ENCODE results near the gene SPINK4.

SPINK4 gene

GRCh38 chr9:33229359-33230114, 10.4 kb upstream of the SPINK4 start:
- no peak for DNase-seq

DNA sequence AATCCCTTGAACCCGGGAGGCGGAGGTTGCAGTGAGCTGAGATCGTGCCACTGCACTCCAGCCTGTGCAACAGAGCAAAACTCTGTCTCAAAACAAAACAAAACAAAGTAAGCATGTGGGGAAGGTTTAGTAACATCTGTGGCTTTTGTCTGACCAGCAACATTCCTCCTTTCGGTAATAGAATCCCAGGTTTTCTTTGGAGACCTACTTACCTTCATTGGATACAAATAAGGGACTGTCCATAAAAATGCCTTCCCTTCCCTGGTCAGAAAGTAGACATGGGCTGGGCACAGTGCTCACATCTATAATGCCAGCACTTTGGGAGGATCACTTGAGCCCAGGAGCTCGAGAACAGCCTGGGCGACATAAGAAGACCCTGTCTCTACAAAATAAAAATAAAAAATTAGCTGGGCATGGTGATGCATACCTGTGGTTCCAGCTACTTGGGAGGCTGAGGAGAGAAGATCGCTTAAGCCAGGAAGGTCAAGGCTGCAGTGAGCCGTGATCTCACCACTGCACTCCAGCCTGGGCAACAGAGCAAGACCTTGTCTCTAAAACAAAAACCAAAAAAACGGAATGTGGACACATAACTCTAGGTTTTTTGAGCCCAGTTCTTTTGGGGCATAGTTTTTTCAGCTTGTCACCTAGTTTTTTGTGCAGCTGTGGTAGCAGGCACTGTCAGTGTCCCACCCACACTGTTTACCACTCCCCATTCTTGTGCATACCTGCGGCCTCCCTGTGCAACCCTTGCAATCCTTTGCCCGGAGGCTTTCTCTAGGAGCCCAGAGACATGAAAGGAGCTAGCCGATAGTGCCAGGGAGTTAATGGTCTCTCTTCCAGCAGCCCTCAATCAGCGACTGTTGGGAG, 9.0 kb upstream of the SPINK4 start:
- no peak for DNase-seq

DNA sequence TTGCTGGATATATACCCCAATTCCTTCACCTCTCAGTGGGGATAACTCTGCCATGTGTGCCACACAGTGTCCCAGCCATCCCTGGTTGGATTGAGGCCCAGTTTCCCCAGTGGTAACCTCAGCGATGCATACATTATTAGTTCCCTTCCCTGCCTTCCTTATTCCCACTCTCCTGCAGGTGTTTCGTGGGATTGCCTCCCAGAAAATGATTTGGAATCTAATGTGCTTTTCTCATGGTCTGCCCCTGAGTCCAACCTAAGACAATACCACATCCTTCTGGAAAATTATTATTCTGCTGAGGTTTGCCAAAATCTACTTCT, 8.4 kb upstream of the SPINK4 start:
- no peak for DNase-seq

DNA sequence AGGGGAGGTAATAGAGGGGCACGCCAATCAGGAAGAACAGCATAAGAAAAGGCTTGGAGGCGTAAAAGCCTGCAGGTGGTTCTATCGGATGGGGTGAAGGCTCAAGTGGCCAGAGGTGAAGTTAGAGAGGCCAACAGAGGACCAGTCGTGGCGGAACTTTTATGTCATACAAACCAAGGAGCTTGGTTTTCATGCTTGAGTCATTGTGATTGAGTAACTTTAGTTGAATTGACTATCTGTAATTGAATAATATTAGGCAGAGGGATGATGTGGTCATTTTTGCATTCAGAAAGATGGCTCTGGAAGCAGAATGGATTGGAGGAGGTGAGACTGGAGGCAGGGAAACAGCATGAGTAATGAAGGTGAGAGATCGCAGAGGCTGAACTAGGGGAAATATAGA, 7.2 kb upstream of the SPINK4 start:
- no peak for DNase-seq

- DNase-seq: no peak
These were observed 6.2 kb upstream of the SPINK4 start for GRCh38 chr9:33233626-33234342.

DNA sequence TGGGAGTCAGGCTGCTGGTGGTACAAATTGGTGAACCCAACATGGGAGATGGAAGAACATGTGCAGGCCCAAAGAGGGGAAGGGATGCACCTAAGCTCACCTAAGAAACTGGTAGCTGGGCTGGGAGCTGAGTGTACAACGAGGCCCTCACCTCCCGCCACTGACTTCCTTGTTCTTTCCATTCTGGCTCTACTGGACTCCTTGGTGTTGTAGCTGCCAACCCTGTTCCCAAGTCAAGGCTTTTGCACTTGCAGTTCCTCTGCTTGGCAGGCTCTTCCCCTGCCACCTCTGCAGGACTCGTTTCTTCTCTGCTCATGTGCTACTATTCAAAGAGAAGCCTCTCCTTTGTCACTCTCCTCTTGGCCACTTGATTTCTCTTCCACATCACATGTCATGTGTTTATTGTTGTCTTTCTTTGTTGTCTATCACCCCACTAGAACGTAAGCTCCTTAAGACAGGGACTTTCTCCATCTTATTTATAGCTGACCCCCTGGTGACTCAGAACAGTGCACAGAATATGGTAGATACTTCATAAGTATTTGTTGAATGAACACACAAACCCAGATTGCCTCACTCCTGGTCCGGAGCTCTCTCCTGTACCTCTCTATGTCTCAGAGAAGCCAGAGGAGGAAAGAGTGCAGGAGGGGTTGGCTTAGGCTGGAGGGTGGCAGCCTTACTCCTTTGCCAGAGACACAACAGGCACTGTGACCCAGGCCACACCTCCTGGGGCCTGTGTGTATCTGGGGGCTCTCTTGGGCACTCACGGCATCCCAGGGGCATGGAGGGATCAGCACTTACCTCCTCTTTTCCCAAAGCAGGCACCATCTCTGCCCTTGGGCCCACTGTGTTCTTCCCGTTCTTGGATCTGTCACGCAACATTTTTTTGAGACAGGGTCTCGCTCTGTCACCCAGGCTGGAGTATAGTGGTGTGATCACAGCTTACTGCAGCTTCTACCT, 5.2 kb upstream of the SPINK4 start:
- DNase-seq: no peak

GRCh38 chr9:33236571-33236970, 3.4 kb upstream of the SPINK4 start:
- no peak for DNase-seq

DNA sequence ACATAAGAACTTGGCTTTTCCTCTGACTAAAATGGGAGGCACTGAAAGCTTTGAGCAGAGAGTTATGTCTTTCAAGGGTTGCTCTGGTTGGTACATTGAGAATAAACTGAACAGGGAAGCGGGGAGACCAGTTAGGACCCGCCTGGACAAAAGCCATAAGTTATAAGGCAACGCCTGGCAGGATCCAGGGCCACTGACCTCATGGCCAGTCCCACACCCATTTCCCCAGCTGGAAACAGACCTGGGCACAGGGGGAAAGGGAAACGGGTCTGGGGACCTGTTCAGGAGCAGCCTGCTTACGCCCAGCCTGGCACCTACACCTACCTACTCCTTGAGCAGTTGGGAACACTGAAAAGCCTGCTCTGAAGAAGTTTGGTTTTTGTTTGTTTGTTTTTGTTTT, 1.3 kb downstream of the SPINK4 start:
- no peak for DNase-seq

GRCh38 chr9:33242609-33243134, 2.7 kb downstream of the SPINK4 start:
- no peak for DNase-seq

DNA sequence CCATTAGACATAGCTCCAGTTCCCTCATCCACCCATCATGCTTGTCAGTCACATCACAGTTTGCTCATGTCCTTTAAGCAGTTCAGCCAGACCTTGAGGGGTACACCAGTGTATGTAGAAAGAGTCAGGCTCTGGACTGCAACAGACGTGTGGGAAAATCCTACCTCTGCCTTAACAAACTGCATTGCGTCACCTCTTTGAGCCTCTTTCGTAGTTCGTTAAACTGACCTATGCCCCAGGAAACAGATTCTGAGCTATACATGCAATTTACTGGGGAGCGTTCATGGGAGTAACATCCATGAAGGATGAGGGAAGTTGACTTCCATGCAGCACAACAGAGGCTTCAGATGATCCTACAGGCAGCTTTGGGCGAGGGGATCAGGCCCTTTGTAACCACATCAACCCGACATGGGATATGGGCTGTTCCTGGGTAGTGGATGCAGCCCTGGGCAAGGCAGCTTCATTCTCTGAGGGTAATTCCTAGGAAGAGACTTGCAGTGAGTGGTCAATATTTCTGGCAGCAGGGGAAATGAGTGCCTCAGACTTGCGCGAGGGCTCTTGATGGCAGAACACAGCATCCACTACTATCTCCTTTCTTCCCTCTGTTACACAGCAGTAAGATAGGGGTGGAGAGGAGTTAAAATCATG, 4.3 kb downstream of the SPINK4 start:
- DNase-seq: no peak

GRCh38 chr9:33245341-33245740, 5.4 kb downstream of the SPINK4 start:
- no peak for DNase-seq

GRCh38 chr9:33246269-33246860, 6.4 kb downstream of the SPINK4 start:
- DNase-seq: no peak

- no peak for DNase-seq
These were observed 8.6 kb downstream of the SPINK4 start for GRCh38 chr9:33248606-33249005.

DNA sequence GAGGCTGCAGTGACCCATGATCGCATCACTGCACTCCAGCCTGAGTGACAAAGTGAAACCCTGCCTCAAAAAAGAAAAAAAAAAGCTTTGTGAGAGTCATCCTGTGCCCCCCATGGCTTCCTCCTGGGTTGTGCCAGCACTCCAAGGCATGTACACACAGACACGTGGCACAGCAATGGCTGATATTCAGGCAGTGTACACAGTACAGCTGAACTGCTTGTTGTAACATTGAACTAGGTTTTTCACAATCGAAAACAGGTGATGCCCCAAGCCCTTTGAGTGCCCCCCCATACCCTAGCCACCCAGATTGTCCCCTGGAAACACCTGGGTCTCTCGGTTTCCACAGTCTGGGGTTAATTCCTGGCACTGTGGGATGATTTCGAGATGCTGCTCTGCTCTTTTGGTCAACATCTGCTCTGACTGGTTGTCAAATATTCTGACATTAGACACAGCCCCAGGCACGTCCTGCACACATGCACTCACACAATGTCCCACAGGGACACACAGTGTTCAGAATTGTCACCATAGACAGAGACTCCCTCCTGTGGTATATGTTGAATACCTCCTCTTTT, 9.2 kb downstream of the SPINK4 start:
- no peak for DNase-seq

GRCh38 chr9:33249983-33250382, 10.0 kb downstream of the SPINK4 start:
- DNase-seq: no peak

- DNase-seq: no peak
These were observed 10.6 kb downstream of the SPINK4 start for GRCh38 chr9:33250458-33250995.

DNA sequence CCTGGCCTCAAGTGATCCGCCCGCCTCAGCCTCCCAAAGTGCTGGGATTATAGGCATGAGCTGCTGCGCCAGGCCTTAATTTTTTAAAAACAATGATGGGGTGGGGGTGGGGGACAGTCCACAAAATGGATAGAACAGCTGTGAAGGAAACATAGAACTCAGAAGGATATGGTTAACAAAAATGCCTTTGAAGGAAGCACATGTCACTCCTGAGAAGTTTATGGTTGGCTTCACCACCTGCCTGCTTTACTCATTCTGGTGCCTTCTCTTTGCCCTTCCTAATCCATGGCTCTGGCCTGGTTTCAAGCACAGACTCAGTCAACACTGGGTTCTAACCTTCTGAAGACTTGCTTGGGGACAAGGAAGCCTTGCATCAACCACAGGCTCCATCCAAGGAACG, 14.2 kb downstream of the SPINK4 start:
- DNase-seq: no peak

GRCh38 chr9:33255014-33255413, 15.0 kb downstream of the SPINK4 start:
- DNase-seq: no peak

- DNase-seq: no peak
These were observed 15.5 kb downstream of the SPINK4 start for GRCh38 chr9:33255471-33255870.

DNA sequence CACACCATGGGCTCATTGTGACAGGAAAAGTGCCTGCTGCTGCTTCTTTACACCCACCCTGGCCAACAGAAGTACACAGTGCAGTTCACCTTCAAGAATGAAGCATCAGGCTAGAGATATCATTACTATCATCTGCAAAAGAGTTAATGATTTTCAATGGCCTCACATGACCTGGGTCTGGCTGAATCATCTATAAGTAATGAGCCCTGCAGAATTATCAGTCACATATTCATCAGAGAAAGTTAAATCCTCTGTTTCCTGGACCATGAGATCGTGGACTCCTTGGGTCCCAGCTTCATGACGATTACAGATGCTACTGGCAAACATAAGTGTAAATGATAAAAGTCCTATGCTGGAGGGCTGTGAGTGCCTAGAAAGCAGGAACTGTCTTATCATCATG, 16.3 kb downstream of the SPINK4 start:
- DNase-seq: no peak

GRCh38 chr9:33257276-33257675, 17.3 kb downstream of the SPINK4 start:
- DNase-seq: no peak
